SU-DHL-6 (cell line): ENCODE results near the gene SYT11.

Experiments used
- CTCF ChIP-seq: fragments of 200-600 bp; sonication (generic); IDR thresholded peaks from one replicate; pipeline ENCODE4 v1.5.1; 2017; ENCODE audit warnings: antibody characterized with exemption, mild to moderate bottlenecking, low read length, moderate library complexity; ENCODE audit not compliant: insufficient read depth, poor library complexity, severe bottlenecking
- EZH2phosphoT487 ChIP-seq: fragments of 200-600 bp; sonication (generic), shearing (Covaris generic); conservative IDR thresholded peaks from 2 replicates; pipeline ENCODE4 v1.6.1; 2018; ENCODE audit warnings: mild to moderate bottlenecking, antibody characterized with exemption, low read length, moderate library complexity, mixed read lengths

GRCh38 chr1:155904261-155904660, 44.9 kb downstream of the SYT11 start:
- TF ChIP-seq CTCF (no peak), EZH2phosphoT487 (no peak)
